Measurements from ENCODE around the gene NAV3. TPM values are rescaled to one million over a fixed set of nuclear protein-coding genes. Genes with fewer than 3 reads are reported as not detected.
"Not testable (repeated sequence)": the region's sequence is repeated elsewhere in the genome, so short reads cannot be mapped to it uniquely, and the experiment has no call there.

Gene NAV3
- total RNA-seq, 2 donors from 2014 or later, result not detected

GRCh38 chr12:78086553-78087362 is 256.1 kb downstream of the NAV3 start:
- H3K4me3 Mint-ChIP-seq, result no peak overlapping the region
- ATAC-seq, result no peak

GRCh38 chr12:78087363-78087675 is 256.6 kb downstream of the NAV3 start:
- DNase-seq (ENCODE audit: low spot score), result no peak
- no peak overlapping the region for H3K27ac Mint-ChIP-seq
- H3K27me3 Mint-ChIP-seq, result no peaks in the 10 kb centered on the region
- no peak overlapping the region for H3K4me3 Mint-ChIP-seq
- H3K36me3 Mint-ChIP-seq, result no peaks in the 10 kb centered on the region
- peaks cover 4% of the 10 kb centered on the region for H3K9me3 Mint-ChIP-seq
- no peaks in the 10 kb centered on the region for H3K4me1 Mint-ChIP-seq (ENCODE audit: low read depth in 2 of 2)
- no peak for ATAC-seq

More at GRCh38 chr12:78086553-78087362, 256.1 kb downstream of the NAV3 start:
- Mint-ChIP-seq H3K36me3 (no peaks in the 10 kb centered on the region), H3K27ac (no peak overlapping the region), H3K27me3 (no peaks in the 10 kb centered on the region), H3K4me1 (ENCODE audit: low read depth in 2 of 2) (no peaks in the 10 kb centered on the region), H3K9me3 (peaks cover 4% of the 10 kb centered on the region)
- no peak for DNase-seq (ENCODE audit: low spot score)

- no peaks in the 10 kb centered on the region for H3K36me3 Mint-ChIP-seq
- no peak for ATAC-seq
- H3K27me3 Mint-ChIP-seq, result no peaks in the 10 kb centered on the region
- H3K9me3 Mint-ChIP-seq, result peaks cover 4% of the 10 kb centered on the region
- no peaks in the 10 kb centered on the region for H3K4me1 Mint-ChIP-seq (ENCODE audit: low read depth in 2 of 2)
- H3K4me3 Mint-ChIP-seq, result no peak overlapping the region
- no peak overlapping the region for H3K27ac Mint-ChIP-seq
- DNase-seq (ENCODE audit: low spot score), result no peak
Measured at GRCh38 chr12:78088391-78088832, 257.7 kb downstream of the NAV3 start.

GRCh38 chr12:78090266-78090665 is 259.6 kb downstream of the NAV3 start:
- peaks cover 5% of the 10 kb centered on the region for H3K9me3 Mint-ChIP-seq
- H3K27me3 Mint-ChIP-seq, result no peaks in the 10 kb centered on the region
- no peaks in the 10 kb centered on the region for H3K4me1 Mint-ChIP-seq (ENCODE audit: low read depth in 2 of 2)
- DNase-seq (ENCODE audit: low spot score) (no peak), ATAC-seq (no peak)
- no peak overlapping the region for H3K27ac Mint-ChIP-seq
- H3K4me3 Mint-ChIP-seq, result no peak overlapping the region
- no peaks in the 10 kb centered on the region for H3K36me3 Mint-ChIP-seq

- ATAC-seq (no peak), DNase-seq (ENCODE audit: low spot score) (no peak)
- Mint-ChIP-seq H3K9me3 (peaks cover 9% of the 10 kb centered on the region), H3K4me1 (ENCODE audit: low read depth in 2 of 2) (no peaks in the 10 kb centered on the region), H3K36me3 (no peaks in the 10 kb centered on the region), H3K27ac (no peak overlapping the region), H3K27me3 (no peaks in the 10 kb centered on the region), H3K4me3 (no peak overlapping the region)
Measured at GRCh38 chr12:78095623-78096022, 264.9 kb downstream of the NAV3 start.

GRCh38 chr12:78096909-78097597 is 266.4 kb downstream of the NAV3 start:
- H3K4me3 Mint-ChIP-seq, result no peak overlapping the region
- DNase-seq (ENCODE audit: low spot score) (no peak), ATAC-seq (no peak)

GRCh38 chr12:78099806-78100205 is 269.1 kb downstream of the NAV3 start:
- no peak for ATAC-seq

More at GRCh38 chr12:78096909-78097597, 266.4 kb downstream of the NAV3 start:
- Mint-ChIP-seq H3K27me3 (no peaks in the 10 kb centered on the region), H3K9me3 (peaks cover 12% of the 10 kb centered on the region), H3K4me1 (ENCODE audit: low read depth in 2 of 2) (no peaks in the 10 kb centered on the region), H3K27ac (no peak overlapping the region), H3K36me3 (no peaks in the 10 kb centered on the region)

GRCh38 chr12:78101113-78101876 is 270.6 kb downstream of the NAV3 start:
- H3K27me3 Mint-ChIP-seq, result no peaks in the 10 kb centered on the region
- H3K9me3 Mint-ChIP-seq, result peaks cover 12% of the 10 kb centered on the region
- H3K36me3 Mint-ChIP-seq, result peaks cover 5% of the 10 kb centered on the region
- no peaks in the 10 kb centered on the region for H3K4me1 Mint-ChIP-seq (ENCODE audit: low read depth in 2 of 2)
- no peak overlapping the region for H3K27ac Mint-ChIP-seq
- ATAC-seq (no peak), DNase-seq (ENCODE audit: low spot score) (no peak)
- H3K4me3 Mint-ChIP-seq, result no peak overlapping the region

More at GRCh38 chr12:78099806-78100205, 269.1 kb downstream of the NAV3 start:
- Mint-ChIP-seq H3K9me3 (peaks cover 16% of the 10 kb centered on the region), H3K27me3 (no peaks in the 10 kb centered on the region), H3K36me3 (peaks cover 5% of the 10 kb centered on the region), H3K4me1 (ENCODE audit: low read depth in 2 of 2) (no peaks in the 10 kb centered on the region), H3K4me3 (no peak overlapping the region), H3K27ac (no peak overlapping the region)
- DNase-seq (ENCODE audit: low spot score), result no peak

- Mint-ChIP-seq H3K9me3 (peaks cover 17% of the 10 kb centered on the region), H3K27ac (no peak overlapping the region), H3K4me3 (no peak overlapping the region), H3K36me3 (peaks cover 5% of the 10 kb centered on the region), H3K27me3 (no peaks in the 10 kb centered on the region), H3K4me1 (ENCODE audit: low read depth in 2 of 2) (no peaks in the 10 kb centered on the region)
- ATAC-seq (no peak), DNase-seq (ENCODE audit: low spot score) (no peak)
Measured at GRCh38 chr12:78101946-78102635, 271.4 kb downstream of the NAV3 start.

GRCh38 chr12:78102801-78103200 is 272.1 kb downstream of the NAV3 start:
- not testable (repeated sequence) for H3K36me3 Mint-ChIP-seq; H3K27ac Mint-ChIP-seq; H3K4me3 Mint-ChIP-seq; H3K4me1 Mint-ChIP-seq (ENCODE audit: low read depth in 2 of 2); ATAC-seq; DNase-seq (ENCODE audit: low spot score); H3K27me3 Mint-ChIP-seq
- peaks cover 20% of the 10 kb centered on the region for H3K9me3 Mint-ChIP-seq

GRCh38 chr12:78115889-78116288 is 285.2 kb downstream of the NAV3 start:
- no peak for ATAC-seq

GRCh38 chr12:78118036-78118435 is 287.3 kb downstream of the NAV3 start:
- peaks cover 3% of the 10 kb centered on the region for H3K9me3 Mint-ChIP-seq
- DNase-seq (ENCODE audit: low spot score) (no peak), ATAC-seq (no peak)
- H3K27ac Mint-ChIP-seq, result no peak overlapping the region
- no peak overlapping the region for H3K4me3 Mint-ChIP-seq
- H3K27me3 Mint-ChIP-seq, result no peaks in the 10 kb centered on the region
- peaks cover 8% of the 10 kb centered on the region for H3K36me3 Mint-ChIP-seq
- no peaks in the 10 kb centered on the region for H3K4me1 Mint-ChIP-seq (ENCODE audit: low read depth in 2 of 2)

More at GRCh38 chr12:78115889-78116288, 285.2 kb downstream of the NAV3 start:
- Mint-ChIP-seq H3K27ac (no peak overlapping the region), H3K27me3 (no peaks in the 10 kb centered on the region), H3K9me3 (peaks cover 7% of the 10 kb centered on the region), H3K4me3 (no peak overlapping the region), H3K36me3 (peaks cover 8% of the 10 kb centered on the region), H3K4me1 (ENCODE audit: low read depth in 2 of 2) (no peaks in the 10 kb centered on the region)
- DNase-seq (ENCODE audit: low spot score), result no peak

GRCh38 chr12:78118486-78118885 is 287.8 kb downstream of the NAV3 start:
- Mint-ChIP-seq H3K9me3 (peaks cover 3% of the 10 kb centered on the region), H3K27ac (no peak overlapping the region), H3K27me3 (no peaks in the 10 kb centered on the region), H3K4me3 (no peak overlapping the region), H3K36me3 (peaks cover 8% of the 10 kb centered on the region), H3K4me1 (ENCODE audit: low read depth in 2 of 2) (no peaks in the 10 kb centered on the region)
- DNase-seq (ENCODE audit: low spot score), result no peak
- no peak for ATAC-seq

All from natural killer cell treated with Interleukin-12 subunit alpha and Interleukin-12 subunit beta and Interleukin-15 and Interleukin-18, amount 100 ng/mL, for 72 hours (primary cell).